HCT116 (cell line): ENCODE data around the gene RNF150. TPM values are rescaled to one million over a fixed set of nuclear protein-coding genes. Genes with fewer than 3 reads are reported as not detected.

Experiments
- ATAC-seq: fragments of 200-7000 bp; cut with Tn5 transposase; 2 replicates; pipeline ENCODE4 v1.9.1; 2020; ENCODE audit warnings: mild to moderate bottlenecking, moderate library complexity
- BruUV-seq: library from RNA; stranded (reverse); fragments of 400-500 nt; replicated peaks from 2 replicates; lab custom pipeline; 2021; lab: Mats Ljungman, UMichigan
- CTCF ChIA-PET: fragments of 300-600 bp; sonication (Branson Sonifier 250); formaldehyde crosslinking; loops from one replicate; lab custom pipeline; 2021; ENCODE audit warnings: antibody characterized with exemption; lab: Charles Lee
- POLR2A ChIA-PET: fragments of 300-600, 350-600 bp; sonication (Branson Sonifier 250); formaldehyde crosslinking; loops from one replicate; lab custom pipeline; 2021; ENCODE audit warnings: antibody characterized with exemption; lab: Charles Lee
- RAD21 ChIA-PET, 2 experiments: fragments of 300-600 bp; sonication (Branson Sonifier 250); formaldehyde crosslinking; loops; one replicate each; lab custom pipeline; 2023; ENCODE audit warnings: low total read pairs in 2 of 2; ENCODE audit not compliant: uncharacterized antibody in 2 of 2, unreplicated experiment in 2 of 2, low non-redundant PET in 1 of 2; lab: Charles Lee
- DNase-seq: peaks from one replicate; pipeline ENCODE4 v3.0.0-alpha.2; 2010; ENCODE audit warnings: low read depth, low spot score
- H2AFZ ChIP-seq: fragments of 200-600 bp; shearing (Covaris generic), sonication (generic); 2 replicates; pipeline ENCODE4 v1.6.1; 2017; ENCODE audit warnings: low read depth, mixed run types, mixed read lengths, antibody characterized with exemption, low read length; ENCODE audit not compliant: poor library complexity, severe bottlenecking
- H3K27ac ChIP-seq: 2 replicates; pipeline ENCODE4 v1.5.1; 2012; ENCODE audit warnings: low read depth, low read length
- H3K27me3 ChIP-seq: fragments of 200-600 bp; sonication (generic); 2 replicates; pipeline ENCODE4 v1.6.1; 2016; ENCODE audit warnings: mixed run types, low read length, mixed read lengths; ENCODE audit not compliant: insufficient read depth
- H3K36me3 ChIP-seq, 2 experiments: fragments of 200-500 bp in 1 of 2; fragments of 200-600 bp in 1 of 2; sonication (Bioruptor generic) in 1 of 2; sonication (generic) in 1 of 2; 2 replicates each; pipeline versions ENCODE4 v1.5.1 to v1.6.1; 2014 to 2016; ENCODE audit warnings: low read length in 2 of 2, inconsistent platforms in 1 of 2, mixed read lengths in 1 of 2, mixed run types in 1 of 2; ENCODE audit not compliant: insufficient read depth in 2 of 2, control insufficient read depth in 1 of 2
- H3K4me1 ChIP-seq, 2 experiments: fragments of 200-600 bp in 1 of 2; sonication (generic) in 1 of 2; 2 replicates each; pipeline versions ENCODE4 v1.5.1 to v1.6.1; 2012 to 2017; ENCODE audit warnings: low read length in 2 of 2, inconsistent platforms in 1 of 2, mild to moderate bottlenecking in 1 of 2, mixed read lengths in 1 of 2, mixed run types in 1 of 2, moderate library complexity in 1 of 2; ENCODE audit not compliant: insufficient read depth in 2 of 2, control insufficient read depth in 1 of 2
- H3K4me2 ChIP-seq: fragments of 200-600 bp; sonication (generic); 2 replicates; pipeline ENCODE4 v1.6.1; 2017; ENCODE audit warnings: mixed run types, low read length, mixed read lengths
- H3K4me3 ChIP-seq, 2 experiments: fragments of 200-600 bp in 1 of 2; sonication (generic) in 1 of 2; replicated peaks in 1 of 2; 2 replicates each; pipeline ENCODE4 v1.5.1; 2011 to 2016; ENCODE audit warnings: low read length in 2 of 2, control low read depth in 1 of 2, low read depth in 1 of 2, mild to moderate bottlenecking in 1 of 2, mixed read lengths in 1 of 2, mixed run types in 1 of 2
- H3K79me2 ChIP-seq: fragments of 200-600 bp; sonication (generic); 2 replicates; pipeline ENCODE4 v1.6.1; 2017; ENCODE audit warnings: mild to moderate bottlenecking, mixed run types, low read length, moderate library complexity, mixed read lengths; ENCODE audit not compliant: insufficient read depth
- H3K9ac ChIP-seq: fragments of 200-600 bp; sonication (generic); 2 replicates; pipeline ENCODE4 v1.6.1; 2016; ENCODE audit warnings: low read length, mixed read lengths
- H3K9me2 ChIP-seq: fragments of 200-600 bp; sonication (generic), shearing (Covaris generic); 2 replicates; pipeline ENCODE4 v1.6.1; 2017; ENCODE audit warnings: mixed run types, mild to moderate bottlenecking, moderate library complexity; ENCODE audit not compliant: insufficient read depth
- H3K9me3 ChIP-seq, 2 experiments: fragments of 200-500 bp in 1 of 2; fragments of 200-600 bp in 1 of 2; sonication (Bioruptor generic) in 1 of 2; sonication (generic) in 1 of 2; 2 replicates each; pipeline ENCODE4 v1.6.1; 2014 to 2017; ENCODE audit warnings: low read length in 2 of 2, mixed read lengths in 2 of 2, inconsistent platforms in 1 of 2, low read depth in 1 of 2, mild to moderate bottlenecking in 1 of 2, mixed run types in 1 of 2, moderate library complexity in 1 of 2; ENCODE audit not compliant: control insufficient read depth in 1 of 2, insufficient read depth in 1 of 2
- H4K20me1 ChIP-seq: fragments of 200-600 bp; sonication (generic), shearing (Covaris generic); 2 replicates; pipeline ENCODE4 v1.6.1; 2017; ENCODE audit warnings: mixed run types, mild to moderate bottlenecking, moderate library complexity; ENCODE audit not compliant: insufficient read depth
- CBX3 ChIP-seq: IDR thresholded peaks from 2 replicates; pipeline ENCODE4 v1.6.1; 2012; ENCODE audit warnings: low read depth
- CEBPB ChIP-seq: IDR thresholded peaks from 2 replicates; pipeline ENCODE4 v1.6.1; 2012; ENCODE audit warnings: low read depth
- EGR1 ChIP-seq: IDR thresholded peaks from 2 replicates; pipeline ENCODE4 v1.6.1; 2012; ENCODE audit warnings: low read depth
- ELF1 ChIP-seq: IDR thresholded peaks from 2 replicates; pipeline ENCODE4 v1.6.1; 2012; ENCODE audit warnings: low read depth, borderline replicate concordance
- EZH2phosphoT487 ChIP-seq: fragments of 200-600 bp; IDR thresholded peaks from 2 replicates; pipeline ENCODE4 v1.6.1; 2018; ENCODE audit warnings: antibody characterized with exemption, borderline replicate concordance
- POLR2A ChIP-seq: IDR thresholded peaks from 2 replicates; pipeline ENCODE4 v1.7.0; 2011; ENCODE audit warnings: borderline replicate concordance; ENCODE audit not compliant: insufficient read depth, insufficient read length; ENCODE audit errors: extremely low read depth
- POLR2AphosphoS5 ChIP-seq: IDR thresholded peaks from 2 replicates; pipeline ENCODE4 v1.6.1; 2011; ENCODE audit warnings: mild to moderate bottlenecking, low read depth, low read length, moderate library complexity
- SP1 ChIP-seq: IDR thresholded peaks from 2 replicates; pipeline ENCODE4 v1.6.1; 2012; ENCODE audit warnings: low read depth
- SRF ChIP-seq: IDR thresholded peaks from 2 replicates; pipeline ENCODE4 v1.6.1; 2012; ENCODE audit warnings: low read depth
- ZFX ChIP-seq: fragments of 450-650 bp; IDR thresholded peaks from 2 replicates; pipeline ENCODE4 v1.6.1; 2017
- ZNF274 ChIP-seq: fragments of 200-500 bp; sonication (Bioruptor generic); IDR thresholded peaks from 2 replicates; pipeline ENCODE4 v1.6.1; 2014; ENCODE audit warnings: mild to moderate bottlenecking, low read depth, low read length, inconsistent platforms
- intact Hi-C: fragments of 100-400 bp; cut with micrococcal nuclease; formaldehyde crosslinking; loops from 2 replicates; pipeline ENCODE4 v1.10.0; 2022
- total RNA-seq: library from RNA; stranded (reverse); gene quantifications from one replicate; pipeline ENCODE4 v1.2.1, GENCODE V29; 2021; ENCODE audit not compliant: unreplicated experiment
- TF ChIP-seq, protein P1 (sequence below), 3 experiments: fragments of 200-600 bp in 1 of 3; sonication (generic) in 1 of 3; IDR thresholded peaks in 2 of 3; conservative IDR thresholded peaks in 1 of 3; 2 replicates each; pipeline ENCODE4 v1.5.1; 2012 to 2017; ENCODE audit warnings: low read depth in 2 of 3, low read length in 2 of 3, antibody characterized with exemption in 1 of 3, borderline replicate concordance in 1 of 3, control low read depth in 1 of 3, mild to moderate bottlenecking in 1 of 3, mixed read lengths in 1 of 3, mixed run types in 1 of 3, moderate library complexity in 1 of 3; ENCODE audit not compliant: insufficient read depth in 1 of 3
- TF ChIP-seq, protein P2 (sequence below): IDR thresholded peaks from 2 replicates; pipeline ENCODE4 v1.6.1; 2012

RNF150 gene
- total RNA-seq, 1 experiment from 2014 or later: 0.07 TPM

DNA sequence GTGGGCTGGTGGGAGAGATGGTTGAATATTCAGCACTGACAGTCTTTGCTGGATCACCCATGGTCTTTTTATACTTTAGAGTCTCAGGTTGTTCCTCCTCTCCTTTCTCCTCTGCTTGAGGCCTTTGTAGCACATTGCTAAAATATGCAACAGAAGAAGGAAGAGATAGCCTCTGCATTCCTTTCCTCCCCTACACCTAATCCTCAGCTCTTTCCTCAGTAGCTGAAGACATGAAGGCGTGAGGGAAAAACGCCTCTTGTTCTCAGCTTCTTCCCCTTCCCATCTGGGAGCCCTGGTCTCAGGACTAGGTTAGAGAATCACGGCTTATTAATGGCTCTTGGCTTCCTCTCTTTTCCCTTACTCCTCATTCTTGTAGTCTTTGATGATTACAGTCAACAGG lies 76.8 kb downstream of the RNF150 start:
- no peaks in the 10 kb centered on the region for H3K9me2 ChIP-seq
- H3K27me3 ChIP-seq: no peaks in the 10 kb centered on the region
- intact Hi-C loops: no loop called here
- POLR2A ChIA-PET: no interaction called here
- RAD21 ChIA-PET: no interaction called here
- no peaks in the 10 kb centered on the region for H3K9me3 ChIP-seq
- H3K79me2 ChIP-seq: no peaks in the 10 kb centered on the region
- DNase-seq (no peak), ATAC-seq (no peak)
- no peak overlapping the region for H3K9ac ChIP-seq
- no TSS peak for BruUV-seq
- H3K4me2 ChIP-seq: no peak overlapping the region
- no peak overlapping the region for H3K27ac ChIP-seq
- H3K4me3 ChIP-seq: no peak overlapping the region
- CTCF ChIA-PET: no interaction called here
- H4K20me1 ChIP-seq: no peaks in the 10 kb centered on the region
- TF ChIP-seq, protein P1, sequence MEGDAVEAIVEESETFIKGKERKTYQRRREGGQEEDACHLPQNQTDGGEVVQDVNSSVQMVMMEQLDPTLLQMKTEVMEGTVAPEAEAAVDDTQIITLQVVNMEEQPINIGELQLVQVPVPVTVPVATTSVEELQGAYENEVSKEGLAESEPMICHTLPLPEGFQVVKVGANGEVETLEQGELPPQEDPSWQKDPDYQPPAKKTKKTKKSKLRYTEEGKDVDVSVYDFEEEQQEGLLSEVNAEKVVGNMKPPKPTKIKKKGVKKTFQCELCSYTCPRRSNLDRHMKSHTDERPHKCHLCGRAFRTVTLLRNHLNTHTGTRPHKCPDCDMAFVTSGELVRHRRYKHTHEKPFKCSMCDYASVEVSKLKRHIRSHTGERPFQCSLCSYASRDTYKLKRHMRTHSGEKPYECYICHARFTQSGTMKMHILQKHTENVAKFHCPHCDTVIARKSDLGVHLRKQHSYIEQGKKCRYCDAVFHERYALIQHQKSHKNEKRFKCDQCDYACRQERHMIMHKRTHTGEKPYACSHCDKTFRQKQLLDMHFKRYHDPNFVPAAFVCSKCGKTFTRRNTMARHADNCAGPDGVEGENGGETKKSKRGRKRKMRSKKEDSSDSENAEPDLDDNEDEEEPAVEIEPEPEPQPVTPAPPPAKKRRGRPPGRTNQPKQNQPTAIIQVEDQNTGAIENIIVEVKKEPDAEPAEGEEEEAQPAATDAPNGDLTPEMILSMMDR (IDR thresholded peaks at IDR 0.05 in 2 of 3, conservative IDR thresholded peaks at IDR 0.05 in 1 of 3; ENCODE audit: borderline replicate concordance in 1 of 3, insufficient read depth in 1 of 3, low read depth in 2 of 3, low read length in 2 of 3): no peak
- no peak for TF ChIP-seq SP1
- no peak for TF ChIP-seq POLR2A
- no peak for TF ChIP-seq POLR2AphosphoS5
- TF ChIP-seq ELF1: no peak
- TF ChIP-seq ZFX: no peak
- TF ChIP-seq, protein P2, sequence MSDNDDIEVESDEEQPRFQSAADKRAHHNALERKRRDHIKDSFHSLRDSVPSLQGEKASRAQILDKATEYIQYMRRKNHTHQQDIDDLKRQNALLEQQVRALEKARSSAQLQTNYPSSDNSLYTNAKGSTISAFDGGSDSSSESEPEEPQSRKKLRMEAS: no peak
- no peak for TF ChIP-seq CEBPB
- TF ChIP-seq SRF: no peak
- no peak for TF ChIP-seq EGR1
- TF ChIP-seq CBX3: no peak
- H3K36me3 ChIP-seq: no peaks in the 10 kb centered on the region
- H2AFZ ChIP-seq: no peak overlapping the region
- H3K4me1 ChIP-seq: no peaks in the 10 kb centered on the region

DNA sequence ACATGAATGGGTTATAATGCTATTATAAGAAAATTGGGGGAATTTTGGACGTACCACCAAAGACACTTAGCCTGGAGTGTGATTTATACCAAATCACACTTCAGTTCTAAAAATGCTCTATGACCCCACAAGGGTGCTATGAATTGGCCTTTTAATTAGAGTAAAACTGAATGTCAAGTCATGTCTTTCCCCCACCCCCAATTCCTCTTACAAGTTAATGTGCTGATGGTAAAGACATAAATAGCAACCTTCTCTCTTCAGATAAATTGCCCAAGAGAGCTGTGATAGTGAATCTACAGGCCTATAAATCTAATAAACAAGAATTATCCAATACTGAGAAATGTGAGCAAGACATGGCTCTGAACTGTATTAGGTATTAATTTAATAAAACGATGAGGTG lies 78.8 kb downstream of the RNF150 start:
- ChIA-PET CTCF (no interaction called here), RAD21 (no interaction called here), POLR2A (no interaction called here)
- Histone ChIP-seq H4K20me1 (no peaks in the 10 kb centered on the region), H2AFZ (no peak overlapping the region), H3K4me2 (no peak overlapping the region), H3K9me3 (no peaks in the 10 kb centered on the region), H3K4me1 (no peaks in the 10 kb centered on the region), H3K9me2 (no peaks in the 10 kb centered on the region), H3K27me3 (no peaks in the 10 kb centered on the region), H3K79me2 (no peaks in the 10 kb centered on the region), H3K4me3 (no peak overlapping the region), H3K36me3 (no peaks in the 10 kb centered on the region), H3K9ac (no peak overlapping the region), H3K27ac (no peak overlapping the region)
- intact Hi-C loops: no loop called here
- ATAC-seq (no peak), DNase-seq (no peak)
- no TSS peak for BruUV-seq
- TF ChIP-seq ZNF274 (no peak), CBX3 (no peak), EZH2phosphoT487 (no peak)
- TF ChIP-seq, protein P1 (IDR thresholded peaks at IDR 0.05 in 2 of 3, conservative IDR thresholded peaks at IDR 0.05 in 1 of 3; ENCODE audit: borderline replicate concordance in 1 of 3, insufficient read depth in 1 of 3, low read depth in 2 of 3, low read length in 2 of 3): no peak
